ENCODE measurements around the gene ATP2C2.
"Not testable (repeated sequence)": the region's sequence is repeated elsewhere in the genome, so short reads cannot be mapped to it uniquely, and the experiment has no call there.

Gene ATP2C2

DNA sequence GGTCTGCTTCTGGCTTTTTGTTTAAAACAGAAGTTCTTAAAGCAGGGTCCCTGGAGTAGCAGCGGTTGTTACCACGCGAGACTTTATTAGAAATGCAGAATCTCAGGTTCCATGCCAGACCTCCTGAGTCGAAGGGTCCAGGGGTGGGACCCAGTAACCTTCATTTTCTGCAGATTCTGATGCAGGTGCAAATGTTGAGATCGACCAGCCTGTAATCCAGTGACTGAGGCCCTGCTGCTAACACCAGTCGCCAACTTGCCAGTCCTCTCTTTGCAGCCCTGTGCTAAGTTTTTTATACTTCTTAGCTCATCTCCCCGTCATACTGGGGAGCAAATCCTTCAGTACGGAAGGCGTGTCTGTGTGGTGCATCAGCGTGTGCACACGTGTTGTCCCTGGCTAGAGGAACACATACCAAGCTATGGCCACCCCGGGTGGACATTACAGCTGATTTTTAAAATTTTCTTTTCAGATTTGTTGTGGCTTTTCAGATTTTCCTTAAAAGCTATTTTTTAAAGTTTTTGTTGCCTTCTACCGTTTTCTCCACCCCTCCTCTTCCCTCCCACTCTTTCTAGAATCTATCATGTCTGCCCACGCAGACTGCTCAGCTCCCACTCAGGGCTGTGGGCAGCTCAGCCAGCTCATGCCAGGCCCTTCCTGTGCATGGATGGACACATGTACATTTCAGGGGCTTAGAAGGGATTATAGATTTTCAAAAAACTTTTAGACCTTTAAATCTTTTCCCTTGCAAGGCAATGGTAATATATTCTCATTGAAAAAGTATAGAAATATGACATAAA lies 78.5 kb downstream of the ATP2C2 start:
- Histone ChIP-seq H3K79me2 (ENCODE audit: insufficient read depth, low read depth) (no peaks in the 10 kb centered on the region), H2AFZ (ENCODE audit: low read depth) (no peak overlapping the region), H3K9ac (no peak overlapping the region), H3K27ac (no peak overlapping the region), H4K20me1 (ENCODE audit: insufficient read depth) (no peaks in the 10 kb centered on the region), H3K4me1 (ENCODE audit: low read depth, poor library complexity, severe bottlenecking) (no peaks in the 10 kb centered on the region), H3K27me3 (ENCODE audit: insufficient read depth, low read depth) (peaks cover 38% of the 10 kb centered on the region; the same call in 1 of the 2 replicates), H3K4me3 (IDR thresholded peaks at IDR 0.05; ENCODE audit: insufficient read depth, low read depth, low read length) (no peak overlapping the region), H3K36me3 (ENCODE audit: insufficient read depth) (no peaks in the 10 kb centered on the region), H3K4me2 (no peak overlapping the region)
- TF ChIP-seq, protein P1, sequence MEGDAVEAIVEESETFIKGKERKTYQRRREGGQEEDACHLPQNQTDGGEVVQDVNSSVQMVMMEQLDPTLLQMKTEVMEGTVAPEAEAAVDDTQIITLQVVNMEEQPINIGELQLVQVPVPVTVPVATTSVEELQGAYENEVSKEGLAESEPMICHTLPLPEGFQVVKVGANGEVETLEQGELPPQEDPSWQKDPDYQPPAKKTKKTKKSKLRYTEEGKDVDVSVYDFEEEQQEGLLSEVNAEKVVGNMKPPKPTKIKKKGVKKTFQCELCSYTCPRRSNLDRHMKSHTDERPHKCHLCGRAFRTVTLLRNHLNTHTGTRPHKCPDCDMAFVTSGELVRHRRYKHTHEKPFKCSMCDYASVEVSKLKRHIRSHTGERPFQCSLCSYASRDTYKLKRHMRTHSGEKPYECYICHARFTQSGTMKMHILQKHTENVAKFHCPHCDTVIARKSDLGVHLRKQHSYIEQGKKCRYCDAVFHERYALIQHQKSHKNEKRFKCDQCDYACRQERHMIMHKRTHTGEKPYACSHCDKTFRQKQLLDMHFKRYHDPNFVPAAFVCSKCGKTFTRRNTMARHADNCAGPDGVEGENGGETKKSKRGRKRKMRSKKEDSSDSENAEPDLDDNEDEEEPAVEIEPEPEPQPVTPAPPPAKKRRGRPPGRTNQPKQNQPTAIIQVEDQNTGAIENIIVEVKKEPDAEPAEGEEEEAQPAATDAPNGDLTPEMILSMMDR (conservative IDR thresholded peaks at IDR 0.05; ENCODE audit: low read depth, low read length), result no peak

DNA sequence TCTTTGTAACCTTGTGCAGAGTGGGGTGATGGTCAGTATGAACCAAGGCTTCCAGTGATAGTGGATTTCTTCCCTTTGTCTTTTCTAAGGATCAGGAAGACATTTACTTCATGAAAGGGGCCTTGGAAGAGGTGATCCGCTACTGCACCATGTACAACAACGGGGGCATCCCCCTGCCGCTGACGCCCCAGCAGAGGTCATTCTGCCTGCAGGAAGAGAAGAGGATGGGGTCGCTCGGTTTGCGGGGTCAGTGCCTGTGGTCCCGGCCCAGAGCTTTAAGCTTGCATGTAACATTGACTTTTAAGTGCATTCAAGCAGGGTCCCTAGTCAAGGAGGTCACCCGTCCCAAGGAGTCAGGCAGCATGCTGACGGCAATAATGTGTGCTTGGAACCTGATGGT lies 80.1 kb downstream of the ATP2C2 start:
- Histone ChIP-seq H3K4me1 (ENCODE audit: low read depth, poor library complexity, severe bottlenecking) (no peaks in the 10 kb centered on the region), H2AFZ (ENCODE audit: low read depth) (no peak overlapping the region), H3K27me3 (ENCODE audit: insufficient read depth, low read depth) (peaks cover 23% of the 10 kb centered on the region; the same call in 1 of the 2 replicates), H3K79me2 (ENCODE audit: insufficient read depth, low read depth) (no peaks in the 10 kb centered on the region), H3K4me3 (IDR thresholded peaks at IDR 0.05; ENCODE audit: insufficient read depth, low read depth, low read length) (no peak overlapping the region), H3K27ac (no peak overlapping the region), H4K20me1 (ENCODE audit: insufficient read depth) (no peaks in the 10 kb centered on the region), H3K9ac (no peak overlapping the region), H3K36me3 (ENCODE audit: insufficient read depth) (no peaks in the 10 kb centered on the region), H3K4me2 (no peak overlapping the region)
- TF ChIP-seq, protein P1 (conservative IDR thresholded peaks at IDR 0.05; ENCODE audit: low read depth, low read length), result no peak

DNA sequence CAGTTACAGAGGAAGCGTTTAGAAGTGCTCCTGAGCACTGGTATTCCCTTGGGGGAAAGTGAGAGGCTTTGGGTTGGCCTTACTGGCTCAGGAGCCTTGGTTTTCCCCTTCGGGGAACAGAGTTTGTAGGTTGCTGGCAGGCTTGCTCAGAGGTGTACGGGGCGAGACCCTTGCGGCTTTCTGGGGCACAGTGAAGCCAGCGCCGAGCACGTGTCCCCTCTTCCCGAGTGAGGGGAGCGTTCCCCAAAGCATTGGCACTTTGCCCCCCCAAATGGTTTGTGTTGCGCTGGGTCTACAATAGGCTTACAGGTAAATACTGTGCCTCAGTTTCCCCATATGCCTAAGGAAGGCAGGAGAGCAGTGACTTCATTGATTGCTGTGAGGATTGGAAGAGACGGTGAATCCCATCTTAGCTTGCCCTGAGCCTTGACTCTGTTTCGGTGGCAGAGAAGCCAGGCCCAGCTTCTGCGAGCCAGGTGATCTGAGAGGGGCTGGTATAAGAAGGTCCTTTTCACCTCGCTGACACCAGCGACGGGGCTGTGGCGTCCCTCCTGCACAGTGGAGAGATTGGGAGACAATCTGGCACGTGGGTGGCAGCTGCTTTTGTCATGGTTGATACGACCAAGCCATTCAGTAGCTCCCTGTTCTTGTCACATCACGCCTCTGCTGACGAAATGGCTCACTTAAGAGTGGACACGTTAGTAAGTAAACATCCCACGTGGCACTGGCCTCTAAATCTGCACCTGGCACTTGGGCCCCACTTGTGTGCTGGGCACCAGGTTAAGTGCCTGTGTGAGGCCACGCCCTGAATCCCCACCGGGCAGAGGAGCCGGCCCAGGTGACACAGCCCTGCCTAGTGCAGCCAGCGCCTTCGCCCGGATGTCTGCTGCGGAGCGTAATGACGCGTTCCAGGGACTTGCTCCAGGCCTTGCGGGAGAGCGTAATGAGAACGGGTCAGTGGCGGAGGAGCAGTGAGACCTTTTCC lies 81.1 kb downstream of the ATP2C2 start:
- TF ChIP-seq, protein P1 (conservative IDR thresholded peaks at IDR 0.05; ENCODE audit: low read depth, low read length), result no peak
- H3K4me2 ChIP-seq, result no peak overlapping the region

DNA sequence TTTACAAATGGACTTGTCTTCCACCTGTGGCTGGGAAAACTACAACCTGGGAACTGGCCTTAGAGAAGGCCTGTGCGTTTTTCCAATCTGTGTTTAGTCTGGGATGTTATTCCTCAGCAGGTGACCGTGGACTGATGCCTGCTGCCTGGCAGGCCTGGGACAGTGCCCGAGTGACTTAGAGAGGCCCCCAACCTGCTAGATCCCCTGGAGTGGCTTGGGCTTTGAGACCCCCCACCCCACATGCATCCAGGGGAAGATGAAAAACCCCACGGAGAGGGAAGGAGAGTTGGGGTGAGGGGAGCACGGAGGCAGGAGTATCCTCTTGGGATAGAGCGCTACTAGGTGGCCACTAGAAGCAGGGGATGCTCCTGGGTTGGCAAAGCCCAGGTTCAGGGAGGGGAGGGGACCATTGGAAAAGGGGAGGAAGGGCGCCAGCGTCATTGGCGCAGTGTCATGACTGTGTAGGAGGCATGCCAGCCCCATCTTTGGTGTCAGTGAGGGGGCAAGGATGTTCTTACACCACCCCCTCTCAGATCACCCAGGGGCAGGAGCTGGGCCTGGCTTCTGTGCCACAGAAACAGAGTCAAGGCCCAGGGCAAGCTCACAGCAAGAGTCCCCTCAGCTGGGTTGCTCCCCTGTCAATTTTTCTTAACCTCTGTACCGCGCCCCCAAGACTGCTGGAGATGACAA lies 82.0 kb downstream of the ATP2C2 start:
- no peaks in the 10 kb centered on the region for H3K36me3 ChIP-seq (ENCODE audit: insufficient read depth)
- no peak overlapping the region for H3K9ac ChIP-seq
- H3K27me3 ChIP-seq (ENCODE audit: insufficient read depth, low read depth), result peaks cover 16% of the 10 kb centered on the region; the same call in 1 of the 2 replicates
- H3K79me2 ChIP-seq (ENCODE audit: insufficient read depth, low read depth), result no peaks in the 10 kb centered on the region
- H3K4me2 ChIP-seq, result no peak overlapping the region
- no peak overlapping the region for H3K4me3 ChIP-seq (IDR thresholded peaks at IDR 0.05; ENCODE audit: insufficient read depth, low read depth, low read length)
- TF ChIP-seq, protein P1 (conservative IDR thresholded peaks at IDR 0.05; ENCODE audit: low read depth, low read length), result no peak
- no peak overlapping the region for H3K27ac ChIP-seq
- no peak overlapping the region for H2AFZ ChIP-seq (ENCODE audit: low read depth)
- H3K4me1 ChIP-seq (ENCODE audit: low read depth, poor library complexity, severe bottlenecking), result no peaks in the 10 kb centered on the region
- no peaks in the 10 kb centered on the region for H4K20me1 ChIP-seq (ENCODE audit: insufficient read depth)

More for the DNA sequence above, 81.1 kb downstream of the ATP2C2 start:
- Histone ChIP-seq H3K27me3 (ENCODE audit: insufficient read depth, low read depth) (peaks cover 21% of the 10 kb centered on the region; the same call in 1 of the 2 replicates), H3K9ac (no peak overlapping the region), H2AFZ (ENCODE audit: low read depth) (no peak overlapping the region), H4K20me1 (ENCODE audit: insufficient read depth) (no peaks in the 10 kb centered on the region), H3K27ac (no peak overlapping the region), H3K36me3 (ENCODE audit: insufficient read depth) (no peaks in the 10 kb centered on the region), H3K4me1 (ENCODE audit: low read depth, poor library complexity, severe bottlenecking) (no peaks in the 10 kb centered on the region), H3K79me2 (ENCODE audit: insufficient read depth, low read depth) (no peaks in the 10 kb centered on the region), H3K4me3 (IDR thresholded peaks at IDR 0.05; ENCODE audit: insufficient read depth, low read depth, low read length) (no peak overlapping the region)

- H3K27ac ChIP-seq; H2AFZ ChIP-seq (ENCODE audit: low read depth); H4K20me1 ChIP-seq (ENCODE audit: insufficient read depth); H3K79me2 ChIP-seq (ENCODE audit: insufficient read depth, low read depth); H3K4me1 ChIP-seq (ENCODE audit: low read depth, poor library complexity, severe bottlenecking); H3K36me3 ChIP-seq (ENCODE audit: insufficient read depth); H3K4me3 ChIP-seq (IDR thresholded peaks at IDR 0.05; ENCODE audit: insufficient read depth, low read depth, low read length); H3K27me3 ChIP-seq (ENCODE audit: insufficient read depth, low read depth); H3K9ac ChIP-seq; H3K4me2 ChIP-seq: not testable (repeated sequence)
Measured at GRCh38 chr16:84451010-84451676, 82.8 kb downstream of the ATP2C2 start.

Measured in KMS-11 (cell line).